ENCODE measurements around the gene SCN11A. TPM values are rescaled to one million over a fixed set of nuclear protein-coding genes. Genes with fewer than 3 reads are reported as not detected.

The SCN11A gene
- total RNA-seq, 1 experiment from 2014 or later = not detected

DNA sequence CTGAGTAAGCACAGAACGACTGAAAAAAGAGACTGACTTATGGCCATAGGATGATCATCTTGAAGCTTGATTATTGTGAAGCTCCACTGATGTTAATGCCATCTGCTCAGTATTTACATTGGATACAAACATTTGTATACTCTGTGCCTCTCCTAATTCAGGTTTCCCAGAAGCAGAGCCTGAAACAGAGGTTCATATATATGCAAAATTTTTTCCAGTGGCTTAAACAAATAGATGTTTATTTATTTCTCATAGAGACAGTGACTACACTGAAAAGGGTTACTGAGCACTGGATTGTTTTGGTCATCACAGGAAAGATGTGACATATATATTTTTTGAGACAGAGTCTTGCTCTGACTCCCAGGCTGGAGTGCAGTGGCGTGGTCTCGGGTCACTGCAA, 36.3 kb downstream of the SCN11A start:
- Histone ChIP-seq H3K9me3 (ENCODE audit: control insufficient read depth, insufficient read depth, low read depth, low read length) (no peaks in the 10 kb centered on the region), H3K4me3 (ENCODE audit: low read depth in 2 of 2, low read length in 2 of 2) (no peak overlapping the region), H3K27me3 (ENCODE audit: control insufficient read depth, insufficient read depth, low read length) (no peaks in the 10 kb centered on the region; the same call in 1 of the 2 replicates), H3K36me3 (ENCODE audit: control insufficient read depth, insufficient read depth, low read length) (no peaks in the 10 kb centered on the region), H3K27ac (ENCODE audit: low read length) (no peak overlapping the region), H3K4me1 (ENCODE audit: control insufficient read depth, insufficient read depth, low read length) (no peaks in the 10 kb centered on the region)
- BruUV-seq (replicated peaks) = no TSS peak
- intact Hi-C loops (cut with micrococcal nuclease; ENCODE audit: unreplicated experiment) = no loop called here
- ChIA-PET POLR2A (no interaction called here), CTCF (no interaction called here)
- TF ChIP-seq, protein P1, sequence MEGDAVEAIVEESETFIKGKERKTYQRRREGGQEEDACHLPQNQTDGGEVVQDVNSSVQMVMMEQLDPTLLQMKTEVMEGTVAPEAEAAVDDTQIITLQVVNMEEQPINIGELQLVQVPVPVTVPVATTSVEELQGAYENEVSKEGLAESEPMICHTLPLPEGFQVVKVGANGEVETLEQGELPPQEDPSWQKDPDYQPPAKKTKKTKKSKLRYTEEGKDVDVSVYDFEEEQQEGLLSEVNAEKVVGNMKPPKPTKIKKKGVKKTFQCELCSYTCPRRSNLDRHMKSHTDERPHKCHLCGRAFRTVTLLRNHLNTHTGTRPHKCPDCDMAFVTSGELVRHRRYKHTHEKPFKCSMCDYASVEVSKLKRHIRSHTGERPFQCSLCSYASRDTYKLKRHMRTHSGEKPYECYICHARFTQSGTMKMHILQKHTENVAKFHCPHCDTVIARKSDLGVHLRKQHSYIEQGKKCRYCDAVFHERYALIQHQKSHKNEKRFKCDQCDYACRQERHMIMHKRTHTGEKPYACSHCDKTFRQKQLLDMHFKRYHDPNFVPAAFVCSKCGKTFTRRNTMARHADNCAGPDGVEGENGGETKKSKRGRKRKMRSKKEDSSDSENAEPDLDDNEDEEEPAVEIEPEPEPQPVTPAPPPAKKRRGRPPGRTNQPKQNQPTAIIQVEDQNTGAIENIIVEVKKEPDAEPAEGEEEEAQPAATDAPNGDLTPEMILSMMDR (IDR thresholded peaks at IDR 0.05) = no peak
- no peak for TF ChIP-seq POLR2AphosphoS5 (IDR thresholded peaks at IDR 0.05; ENCODE audit: low read depth, low read length)
- TF ChIP-seq, protein P2, sequence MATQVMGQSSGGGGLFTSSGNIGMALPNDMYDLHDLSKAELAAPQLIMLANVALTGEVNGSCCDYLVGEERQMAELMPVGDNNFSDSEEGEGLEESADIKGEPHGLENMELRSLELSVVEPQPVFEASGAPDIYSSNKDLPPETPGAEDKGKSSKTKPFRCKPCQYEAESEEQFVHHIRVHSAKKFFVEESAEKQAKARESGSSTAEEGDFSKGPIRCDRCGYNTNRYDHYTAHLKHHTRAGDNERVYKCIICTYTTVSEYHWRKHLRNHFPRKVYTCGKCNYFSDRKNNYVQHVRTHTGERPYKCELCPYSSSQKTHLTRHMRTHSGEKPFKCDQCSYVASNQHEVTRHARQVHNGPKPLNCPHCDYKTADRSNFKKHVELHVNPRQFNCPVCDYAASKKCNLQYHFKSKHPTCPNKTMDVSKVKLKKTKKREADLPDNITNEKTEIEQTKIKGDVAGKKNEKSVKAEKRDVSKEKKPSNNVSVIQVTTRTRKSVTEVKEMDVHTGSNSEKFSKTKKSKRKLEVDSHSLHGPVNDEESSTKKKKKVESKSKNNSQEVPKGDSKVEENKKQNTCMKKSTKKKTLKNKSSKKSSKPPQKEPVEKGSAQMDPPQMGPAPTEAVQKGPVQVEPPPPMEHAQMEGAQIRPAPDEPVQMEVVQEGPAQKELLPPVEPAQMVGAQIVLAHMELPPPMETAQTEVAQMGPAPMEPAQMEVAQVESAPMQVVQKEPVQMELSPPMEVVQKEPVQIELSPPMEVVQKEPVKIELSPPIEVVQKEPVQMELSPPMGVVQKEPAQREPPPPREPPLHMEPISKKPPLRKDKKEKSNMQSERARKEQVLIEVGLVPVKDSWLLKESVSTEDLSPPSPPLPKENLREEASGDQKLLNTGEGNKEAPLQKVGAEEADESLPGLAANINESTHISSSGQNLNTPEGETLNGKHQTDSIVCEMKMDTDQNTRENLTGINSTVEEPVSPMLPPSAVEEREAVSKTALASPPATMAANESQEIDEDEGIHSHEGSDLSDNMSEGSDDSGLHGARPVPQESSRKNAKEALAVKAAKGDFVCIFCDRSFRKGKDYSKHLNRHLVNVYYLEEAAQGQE (IDR thresholded peaks at IDR 0.05; ENCODE audit: insufficient read depth in 1 of 2, low read depth in 2 of 2, low read length in 1 of 2) = no peak
- TF ChIP-seq TCF7L2 (IDR thresholded peaks at IDR 0.05; ENCODE audit: low read depth, low read length) = no peak
- TF ChIP-seq SIN3A (IDR thresholded peaks at IDR 0.05; ENCODE audit: borderline replicate concordance, insufficient read depth, low read depth, low read length) = no peak
- ATAC-seq = no peak
- in situ Hi-C loops (cut with HindIII; ENCODE audit: low pct_unique_long_range_greater_than_20kb, low sequenced_read_pairs) = no loop called here
- no peak for DNase-seq (ENCODE audit: low read depth, low spot score)

DNA sequence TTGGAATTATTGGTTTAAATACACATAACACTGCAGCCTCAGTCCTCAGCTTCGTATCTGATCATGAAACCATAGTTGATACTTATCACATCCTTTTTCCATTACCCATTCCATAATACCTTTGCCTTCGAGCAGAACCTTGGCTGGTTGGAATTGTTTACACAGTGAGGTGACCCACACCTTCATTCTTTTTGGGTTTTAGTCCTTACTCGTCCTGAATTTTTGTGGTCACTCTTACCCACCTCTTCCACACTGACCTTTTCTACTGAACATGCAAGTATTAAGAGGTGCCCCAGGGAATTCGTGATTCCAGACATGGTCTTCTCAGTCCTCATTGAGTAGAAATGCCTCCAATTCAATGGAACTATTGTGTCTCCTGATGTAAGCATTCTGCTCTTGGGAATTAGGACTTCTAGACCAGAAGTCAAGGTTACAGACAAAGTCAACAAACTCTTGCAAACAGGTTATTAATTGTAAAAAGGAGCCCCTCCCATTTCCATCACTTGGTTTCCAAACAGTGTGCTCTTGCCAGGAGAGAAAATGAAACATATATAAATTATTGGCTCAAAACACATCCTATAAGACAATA, 37.7 kb downstream of the SCN11A start:
- DNase-seq (ENCODE audit: low read depth, low spot score) = no peak
- ChIA-PET POLR2A (no interaction called here), CTCF (no interaction called here)
- no TSS peak for BruUV-seq (replicated peaks)
- TF ChIP-seq, protein P1 (IDR thresholded peaks at IDR 0.05) = no peak
- TF ChIP-seq SIN3A (IDR thresholded peaks at IDR 0.05; ENCODE audit: borderline replicate concordance, insufficient read depth, low read depth, low read length) (no peak), TCF7L2 (IDR thresholded peaks at IDR 0.05; ENCODE audit: low read depth, low read length) (no peak), POLR2AphosphoS5 (IDR thresholded peaks at IDR 0.05; ENCODE audit: low read depth, low read length) (no peak)
- TF ChIP-seq, protein P2 (IDR thresholded peaks at IDR 0.05; ENCODE audit: insufficient read depth in 1 of 2, low read depth in 2 of 2, low read length in 1 of 2) = no peak
- Histone ChIP-seq H3K27ac (ENCODE audit: low read length) (no peak overlapping the region), H3K27me3 (ENCODE audit: control insufficient read depth, insufficient read depth, low read length) (no peaks in the 10 kb centered on the region), H3K4me1 (ENCODE audit: control insufficient read depth, insufficient read depth, low read length) (no peaks in the 10 kb centered on the region), H3K9me3 (ENCODE audit: control insufficient read depth, insufficient read depth, low read depth, low read length) (no peaks in the 10 kb centered on the region), H3K36me3 (ENCODE audit: control insufficient read depth, insufficient read depth, low read length) (no peaks in the 10 kb centered on the region), H3K4me3 (ENCODE audit: low read depth in 2 of 2, low read length in 2 of 2) (no peak overlapping the region)
- intact Hi-C loops (cut with micrococcal nuclease; ENCODE audit: unreplicated experiment) = no loop called here
- ATAC-seq = no peak
- in situ Hi-C loops (cut with HindIII; ENCODE audit: low pct_unique_long_range_greater_than_20kb, low sequenced_read_pairs) = no loop called here
